GM21717 (cell line): ENCODE measurements around the gene NOXO1.
"Not testable (repeated sequence)": the region's sequence is repeated elsewhere in the genome, so short reads cannot be mapped to it uniquely, and the experiment has no call there.

Source experiments
- ATAC-seq: cut with Tn5 transposase; IDR thresholded peaks from one replicate; pipeline ENCODE4 v1.9.1; 2021; ENCODE audit warnings: mild to moderate bottlenecking, moderate library complexity; ENCODE audit not compliant: unreplicated experiment

NOXO1 gene

GRCh38 chr16:1942810-1943726 lies 38.2 kb downstream of the NOXO1 start, which contains the start of gene MSRB1:
Gene MSRB1 (minus strand): TSS chr16:1943199. CDS start chr16:1943156, 43 bp downstream.
- ATAC-seq, result peak; percentile 76

GRCh38 chr16:1942047-1942809 lies 39.0 kb downstream of the NOXO1 start:
- ATAC-seq, result no peak

GRCh38 chr16:1941162-1942046 lies 39.9 kb downstream of the NOXO1 start:
- ATAC-seq, result no peak

- no peak for ATAC-seq
Observed at GRCh38 chr16:1940273-1941161, 40.8 kb downstream of the NOXO1 start.

- not testable (repeated sequence) for ATAC-seq
Observed at GRCh38 chr16:1939833-1940232, 41.4 kb downstream of the NOXO1 start.

GRCh38 chr16:1938910-1939309 lies 42.4 kb downstream of the NOXO1 start:
- ATAC-seq, result no peak

GRCh38 chr16:1938316-1938715 lies 43.0 kb downstream of the NOXO1 start:
- no peak for ATAC-seq

- ATAC-seq, result no peak
Observed at GRCh38 chr16:1936945-1937479, 44.3 kb downstream of the NOXO1 start.

GRCh38 chr16:1933097-1933661 lies 48.1 kb downstream of the NOXO1 start:
- no peak for ATAC-seq

- ATAC-seq, result no peak
Observed at GRCh38 chr16:1932050-1933028, 48.9 kb downstream of the NOXO1 start.

- ATAC-seq, result no peak
Observed at GRCh38 chr16:1930338-1930720, 50.9 kb downstream of the NOXO1 start.

- peak; percentile 80 for ATAC-seq
Observed at GRCh38 chr16:1929578-1930337, 51.5 kb downstream of the NOXO1 start.

GRCh38 chr16:1929105-1929504 lies 52.2 kb downstream of the NOXO1 start:
- ATAC-seq, result no peak
